Kidney (tissue), 14 donors: Measurements from ENCODE around the gene ARID1B. TPM values are rescaled to one million over a fixed set of nuclear protein-coding genes. Genes with fewer than 3 reads are reported as not detected.

ENCODE experiments used
- DNase-seq, 5 donors: peaks; one replicate each; pipeline ENCODE4 v3.0.0-alpha.2; 2013 to 2020
- FAIRE-seq: peaks from 2 replicates; lab custom pipeline; 2012; peaks lifted over from hg19 to GRCh38; lab: Jason Lieb, UNC
- H3K27ac ChIP-seq, 2 donors: one replicate each; pipeline ENCODE4 v1.7.0; 2013; ENCODE audit warnings: low read depth in 2 of 2, low read length in 2 of 2, inconsistent platforms in 1 of 2
- H3K27me3 ChIP-seq: one replicate; pipeline ENCODE4 v1.7.1; 2013; ENCODE audit warnings: low read length, inconsistent platforms; ENCODE audit not compliant: control insufficient read depth, insufficient read depth
- H3K36me3 ChIP-seq, 3 donors: one replicate each; pipeline versions ENCODE4 v1.7.0 to v1.7.1; 2013; ENCODE audit warnings: low read length in 3 of 3, control low read depth in 1 of 3, inconsistent platforms in 1 of 3; ENCODE audit not compliant: insufficient read depth in 3 of 3, control insufficient read depth in 2 of 3
- H3K4me1 ChIP-seq, 3 donors: one replicate each; pipeline versions ENCODE4 v1.7.0 to v1.7.1; 2013; ENCODE audit warnings: low read length in 3 of 3, inconsistent platforms in 1 of 3, low read depth in 1 of 3; ENCODE audit not compliant: control insufficient read depth in 2 of 3, insufficient read depth in 2 of 3
- H3K4me3 ChIP-seq, 3 donors: one replicate each; pipeline versions ENCODE4 v1.7.0 to v1.8.1; 2013; ENCODE audit warnings: low read length in 3 of 3, control low read depth in 1 of 3, inconsistent platforms in 1 of 3
- H3K9ac ChIP-seq, 3 donors: one replicate each; pipeline versions ENCODE4 v1.7.0 to v1.7.1; 2013; ENCODE audit warnings: low read length in 3 of 3, control low read depth in 1 of 3, inconsistent platforms in 1 of 3
- H3K9me3 ChIP-seq, 3 donors: one replicate each; pipeline versions ENCODE4 v1.7.0 to v1.7.1; 2013; ENCODE audit warnings: low read length in 3 of 3, control low read depth in 1 of 3, inconsistent platforms in 1 of 3; ENCODE audit not compliant: control insufficient read depth in 2 of 3, insufficient read depth in 1 of 3
- CTCF ChIP-seq: IDR thresholded peaks from 3 replicates; pipeline ENCODE4 v1.5.1; 2012; ENCODE audit warnings: mild to moderate bottlenecking, moderate library complexity, borderline replicate concordance; ENCODE audit not compliant: insufficient read depth; ENCODE audit errors: extremely low read depth
- intact Hi-C: fragments of 100-400 bp; cut with DNase I; formaldehyde crosslinking; loops from one replicate; pipeline ENCODE4 v1.11.1; 2022
- polyA plus RNA-seq: library from polyadenylated mRNA; stranded (reverse); fragments of 350-450 nt; fragmentation: Illumina TruSeq; extraction: RNeasy Lipid Tissue Mini Kit (QIAGEN cat#74804); gene quantifications from one replicate; pipeline ENCODE4 v1.2.3, GENCODE V29; 2014; ENCODE audit warnings: low read depth, low replicate concordance; ENCODE audit not compliant: insufficient read depth
- total RNA-seq: library from RNA; stranded (reverse); fragmentation: NEBNext Ultra II Directional; extraction: Animal tissue kit (Norgen Biotek cat#: 25700); gene quantifications from one replicate; pipeline ENCODE4 v1.2.1, GENCODE V29; 2021
- donor health status: control.
- donor health status: control.
- donor health status: control.
- donor health status: control.
- donor health status: control.
- donor health status: DM: yes; HTN: yes; CAD: no.
- donor health status: Normal renal cell carcinoma (clear cell type).

The ARID1B gene
- total and polyA plus RNA-seq, 2 donors from 2014 or later: 16.4 to 110 TPM

GRCh38 chr6:156814036-156814581 lies 36.9 kb downstream of the ARID1B start:
- Histone ChIP-seq H3K27ac (no peak overlapping the region), H3K4me3 (no peak overlapping the region), H3K9me3 (peaks cover 0 to 4% (median 0%) of the 10 kb centered on the region in 3 donors), H3K27me3 (no peaks in the 10 kb centered on the region), H3K4me1 (peaks cover 1 to 16% (median 6%) of the 10 kb centered on the region in 3 donors), H3K9ac (no peak overlapping the region), H3K36me3 (no peaks in the 10 kb centered on the region)
- DNase-seq: no peak
- no peak for FAIRE-seq
- TF ChIP-seq CTCF: no peak
- intact Hi-C loops: no loop called here

- no peak for TF ChIP-seq CTCF
- no peak for FAIRE-seq
These were observed 39.3 kb downstream of the ARID1B start for GRCh38 chr6:156816505-156816904.

GRCh38 chr6:156820089-156820798 lies 43.1 kb downstream of the ARID1B start:
- Histone ChIP-seq H3K36me3 (no peaks in the 10 kb centered on the region), H3K9ac (no peak overlapping the region), H3K27me3 (no peaks in the 10 kb centered on the region), H3K4me3 (no peak overlapping the region), H3K9me3 (no peaks in the 10 kb centered on the region), H3K4me1 (peaks cover 0 to 12% (median 11%) of the 10 kb centered on the region in 3 donors), H3K27ac (no peak overlapping the region)
- intact Hi-C loops: no loop called here
- TF ChIP-seq CTCF: no peak
- no peak for FAIRE-seq
- no peak for DNase-seq

More at GRCh38 chr6:156816505-156816904, 39.3 kb downstream of the ARID1B start:
- intact Hi-C loops: no loop called here
- DNase-seq: peak in 1 of 5 donors; percentile 78
- peaks cover 0 to 11% (median 3%) of the 10 kb centered on the region in 3 donors for H3K4me1 ChIP-seq
- no peak overlapping the region for H3K9ac ChIP-seq
- H3K9me3 ChIP-seq: no peaks in the 10 kb centered on the region
- H3K4me3 ChIP-seq: no peak overlapping the region
- no peaks in the 10 kb centered on the region for H3K36me3 ChIP-seq
- H3K27ac ChIP-seq: peak overlapping the region in 1 of 2 donors; percentile 34
- no peaks in the 10 kb centered on the region for H3K27me3 ChIP-seq
